ENCODE results near the gene GPC4.

- TF ChIP-seq CTCF (IDR thresholded peaks at IDR 0.05) = no peak
- TF ChIP-seq POLR2A (IDR thresholded peaks at IDR 0.05) = no peak
Observed at GRCh38 chrX:133267621-133268020, 147.7 kb downstream of the GPC4 start.

Data from Peyer's patch (tissue), 4 donors.